HUES6 (cell line): Measurements from ENCODE around the gene CAPN13.

Experiments
- H3K27ac ChIP-seq: 2 replicates; pipeline ENCODE4 v1.7.0; 2013; ENCODE audit warnings: low read depth, mild to moderate bottlenecking, low read length, inconsistent platforms
- H3K27me3 ChIP-seq: 2 replicates; pipeline ENCODE4 v1.6.1; 2013; ENCODE audit warnings: low read length; ENCODE audit not compliant: control insufficient read depth, insufficient read depth
- H3K36me3 ChIP-seq: 2 replicates; pipeline ENCODE4 v1.6.1; 2013; ENCODE audit warnings: low read length; ENCODE audit not compliant: control insufficient read depth, insufficient read depth
- H3K4me1 ChIP-seq: 2 replicates; pipeline ENCODE4 v1.6.1; 2013; ENCODE audit warnings: low read length; ENCODE audit not compliant: control insufficient read depth, insufficient read depth
- H3K4me3 ChIP-seq: 2 replicates; pipeline ENCODE4 v1.5.1; 2013; ENCODE audit warnings: low read depth, low read length
- H3K9ac ChIP-seq: one replicate; pipeline ENCODE4 v1.6.1; 2013; ENCODE audit warnings: mild to moderate bottlenecking, low read length
- H3K9me3 ChIP-seq: 2 replicates; pipeline ENCODE4 v1.6.1; 2013; ENCODE audit warnings: low read depth, low read length; ENCODE audit not compliant: control insufficient read depth, insufficient read depth

The CAPN13 gene

DNA sequence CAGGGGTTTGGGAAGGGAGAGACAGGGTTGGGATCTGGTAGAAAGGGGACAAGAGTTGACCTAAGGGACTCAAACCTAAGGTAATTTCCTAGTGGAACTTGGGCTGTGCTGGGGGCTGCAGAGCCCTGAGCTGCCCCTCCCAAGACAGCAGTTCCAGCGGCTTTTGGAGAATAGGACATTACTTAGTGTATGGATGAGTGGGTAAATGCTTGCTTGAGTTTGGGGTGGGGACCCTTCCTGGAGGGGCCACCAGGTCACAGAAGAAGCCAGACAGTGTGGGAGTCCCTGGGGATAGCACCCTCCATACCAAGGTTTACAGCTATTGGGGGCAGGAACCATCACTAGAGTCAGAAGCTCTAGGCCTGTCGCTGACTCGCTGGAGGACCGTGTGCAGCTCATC lies 111.5 kb downstream of the CAPN13 start:
- Histone ChIP-seq H3K4me1 (no peaks in the 10 kb centered on the region), H3K4me3 (no peak overlapping the region), H3K9me3 (peaks cover 19% of the 10 kb centered on the region), H3K9ac (no peak overlapping the region), H3K27me3 (no peaks in the 10 kb centered on the region), H3K36me3 (no peaks in the 10 kb centered on the region), H3K27ac (no peak overlapping the region)

DNA sequence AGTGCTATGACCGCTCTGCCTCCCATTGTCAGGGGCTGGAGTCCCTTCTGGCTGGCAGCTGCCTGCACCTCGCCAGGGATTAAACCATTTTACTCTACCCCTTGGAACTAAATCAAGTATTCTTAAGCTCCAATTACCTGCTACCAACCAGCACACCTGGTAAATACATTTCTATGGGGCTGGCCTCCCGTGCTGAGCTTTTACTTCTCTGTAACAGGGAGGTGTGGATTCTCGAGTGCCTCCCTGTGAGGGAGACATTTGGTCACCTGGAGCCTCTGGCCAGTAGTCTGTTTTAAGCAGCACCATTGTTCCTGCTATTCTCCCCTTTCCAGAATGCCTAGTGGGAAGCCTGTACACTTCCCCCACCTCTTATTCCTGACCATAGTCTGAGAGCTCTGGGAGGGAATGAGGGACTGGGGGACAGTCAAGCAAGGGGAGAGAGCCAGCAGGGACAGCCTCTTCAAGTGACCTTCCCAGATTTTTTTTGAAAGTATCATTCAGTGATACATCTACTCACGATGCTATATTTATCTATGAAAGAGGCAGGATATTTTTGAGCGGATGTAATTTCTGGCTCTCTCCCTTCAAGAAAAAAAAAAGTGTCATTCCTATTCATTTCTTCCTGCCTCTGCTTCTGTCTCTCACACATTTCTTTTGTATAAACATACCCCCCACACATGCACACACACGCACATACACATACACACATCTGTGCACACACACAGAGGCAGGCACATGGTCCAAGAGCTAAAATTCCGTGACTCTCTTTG lies 112.8 kb downstream of the CAPN13 start:
- peaks cover 9% of the 10 kb centered on the region for H3K9me3 ChIP-seq
- no peak overlapping the region for H3K4me3 ChIP-seq
- no peak overlapping the region for H3K9ac ChIP-seq
- H3K27ac ChIP-seq: no peak overlapping the region
- no peaks in the 10 kb centered on the region for H3K27me3 ChIP-seq
- H3K36me3 ChIP-seq: no peaks in the 10 kb centered on the region
- H3K4me1 ChIP-seq: peaks cover 3% of the 10 kb centered on the region; the same call in 1 of the 2 replicates

DNA sequence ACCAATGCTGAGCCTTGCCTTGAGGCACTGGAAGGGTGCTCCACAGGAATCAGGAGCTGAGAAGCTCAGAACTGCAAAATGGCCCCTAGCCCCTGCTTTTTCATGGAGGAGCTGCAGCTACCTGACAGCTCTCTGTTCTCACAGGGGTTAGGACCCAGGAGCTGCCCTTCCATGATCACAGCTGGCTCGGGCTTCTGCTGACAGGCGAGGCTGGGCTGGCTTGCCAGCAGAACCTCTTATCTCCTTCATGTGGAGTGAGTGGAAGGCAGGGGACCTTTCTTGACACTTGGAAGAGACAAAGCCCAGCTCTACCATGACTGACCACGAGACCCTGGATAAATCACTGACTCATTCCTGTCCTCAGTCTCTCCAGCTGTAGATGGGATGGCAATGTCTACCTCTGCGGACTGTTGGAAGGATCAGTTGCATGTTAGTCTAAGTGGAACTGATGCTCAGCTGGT lies 113.4 kb downstream of the CAPN13 start:
- H3K36me3 ChIP-seq: no peaks in the 10 kb centered on the region
- no peak overlapping the region for H3K27ac ChIP-seq
- no peak overlapping the region for H3K9ac ChIP-seq
- H3K4me3 ChIP-seq: no peak overlapping the region
- H3K27me3 ChIP-seq: no peaks in the 10 kb centered on the region
- peaks cover 9% of the 10 kb centered on the region for H3K9me3 ChIP-seq
- peaks cover 9% of the 10 kb centered on the region; the same call in 1 of the 2 replicates for H3K4me1 ChIP-seq

DNA sequence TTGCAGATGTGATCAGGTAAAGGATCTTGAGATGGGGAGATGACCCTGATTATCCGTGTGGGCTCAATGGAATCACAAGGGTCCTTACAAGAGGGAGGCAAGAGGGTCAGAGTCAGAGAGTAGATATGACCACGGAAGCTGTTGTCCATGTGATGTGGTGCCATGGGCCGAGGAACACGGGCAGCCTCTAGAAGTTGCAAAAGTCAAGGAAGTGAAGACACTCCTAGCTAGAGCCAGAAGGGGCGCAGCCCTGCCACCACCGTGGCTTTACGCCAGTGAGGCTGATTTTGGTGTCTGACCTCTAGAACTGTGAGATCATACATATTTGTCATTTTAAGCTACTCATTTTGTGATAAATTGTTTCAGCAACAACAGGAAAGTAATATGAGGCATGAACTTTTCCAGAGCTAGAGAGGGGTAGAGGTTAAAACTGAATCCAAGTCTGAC lies 114.4 kb downstream of the CAPN13 start:
- no peaks in the 10 kb centered on the region for H3K27me3 ChIP-seq

DNA sequence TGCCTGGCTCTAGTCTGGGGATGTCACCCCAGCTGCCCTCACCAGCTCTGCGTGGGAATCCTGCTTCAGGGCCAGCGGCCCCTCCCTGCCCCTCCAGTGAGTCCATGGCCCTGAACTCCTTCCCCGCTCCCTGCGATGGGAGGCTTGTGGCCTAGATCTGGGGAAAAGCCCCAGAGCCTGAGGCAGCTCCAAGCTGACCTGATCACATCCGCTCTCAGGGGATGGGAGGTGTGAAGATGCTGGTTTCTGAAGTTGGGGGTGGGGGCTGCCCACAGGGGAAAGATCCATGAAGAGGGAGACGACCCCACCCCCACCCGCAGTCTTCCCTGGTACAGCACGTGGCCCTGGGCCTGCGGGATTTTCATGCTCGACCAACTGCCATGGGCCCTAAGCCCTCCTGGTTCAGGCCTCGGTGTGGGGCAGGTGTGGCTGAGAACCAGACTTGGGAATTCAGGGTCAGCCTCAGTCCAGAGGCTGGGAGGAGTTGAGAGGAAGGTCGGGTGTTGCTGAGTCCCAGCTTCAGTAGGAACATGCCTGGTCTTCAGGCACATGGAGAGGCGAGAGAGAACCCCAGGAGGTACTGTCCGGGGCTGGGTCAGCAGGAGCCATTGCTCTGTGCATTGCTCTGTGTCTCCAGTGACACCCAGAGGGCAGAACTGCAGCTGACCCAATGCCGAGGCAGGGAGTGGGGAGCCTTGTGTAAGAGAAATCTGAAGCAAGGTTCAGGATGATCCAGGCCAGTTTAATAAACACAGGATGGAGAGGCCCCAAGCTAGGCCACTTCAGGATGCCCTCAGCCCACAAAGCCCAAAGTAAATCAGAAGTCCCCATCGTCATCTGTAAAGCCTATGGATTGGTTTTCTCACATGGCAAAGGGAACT lies 115.1 kb downstream of the CAPN13 start:
- Histone ChIP-seq H3K9me3 (no peaks in the 10 kb centered on the region), H3K36me3 (no peaks in the 10 kb centered on the region), H3K4me3 (no peak overlapping the region), H3K4me1 (peaks cover 9% of the 10 kb centered on the region; the same call in 1 of the 2 replicates), H3K9ac (no peak overlapping the region), H3K27ac (no peak overlapping the region), H3K27me3 (no peaks in the 10 kb centered on the region)

More for the DNA sequence above, 114.4 kb downstream of the CAPN13 start:
- no peaks in the 10 kb centered on the region for H3K36me3 ChIP-seq
- peaks cover 9% of the 10 kb centered on the region; the same call in 1 of the 2 replicates for H3K4me1 ChIP-seq
- H3K27ac ChIP-seq: no peak overlapping the region
- peaks cover 6% of the 10 kb centered on the region for H3K9me3 ChIP-seq
- H3K4me3 ChIP-seq: no peak overlapping the region
- no peak overlapping the region for H3K9ac ChIP-seq

DNA sequence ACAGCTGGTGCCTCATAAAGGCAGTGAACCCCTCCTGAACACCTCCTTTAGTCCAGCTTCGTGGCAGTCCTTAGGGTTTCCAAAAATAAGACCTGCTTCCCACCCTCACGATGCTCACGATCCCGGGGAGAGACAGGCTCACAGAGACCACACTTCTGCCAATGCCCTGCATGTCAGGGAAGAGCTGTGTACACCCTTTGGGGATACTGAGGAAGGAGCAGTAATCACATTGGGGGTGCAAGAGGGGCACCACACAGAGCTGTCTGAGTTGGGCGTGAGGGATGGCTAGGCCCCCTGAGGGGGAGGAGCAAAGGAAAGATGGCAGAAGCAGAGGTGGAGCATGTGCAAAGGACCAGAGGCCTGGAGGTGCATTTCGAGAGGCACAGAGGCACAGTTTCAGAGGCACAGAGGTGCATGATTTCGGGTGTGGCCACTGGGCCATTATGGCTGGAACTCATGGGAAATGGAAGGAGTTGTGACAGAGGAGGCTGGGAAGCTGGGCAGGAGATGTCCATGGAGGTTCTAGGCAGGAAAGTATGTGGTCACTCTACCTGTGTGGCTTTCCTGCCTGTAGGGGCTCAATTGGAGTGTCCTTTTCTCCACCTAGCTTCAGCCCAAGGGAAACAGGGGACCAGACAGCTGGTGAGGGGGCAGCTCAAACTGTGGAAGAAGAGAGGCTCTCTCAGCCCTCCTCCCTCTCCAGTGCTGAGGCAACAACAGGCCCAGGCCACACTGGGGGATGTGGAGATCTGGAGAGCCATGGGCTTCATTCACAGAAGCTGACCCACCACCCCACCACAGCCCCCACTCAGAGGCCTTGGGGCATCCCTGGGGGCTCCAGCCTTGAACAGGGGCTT lies 115.9 kb downstream of the CAPN13 start:
- peaks cover 9% of the 10 kb centered on the region; the same call in 1 of the 2 replicates for H3K4me1 ChIP-seq
- H3K36me3 ChIP-seq: no peaks in the 10 kb centered on the region
- no peak overlapping the region for H3K27ac ChIP-seq
- no peak overlapping the region for H3K9ac ChIP-seq
- H3K27me3 ChIP-seq: no peaks in the 10 kb centered on the region
- no peaks in the 10 kb centered on the region for H3K9me3 ChIP-seq
- no peak overlapping the region for H3K4me3 ChIP-seq

DNA sequence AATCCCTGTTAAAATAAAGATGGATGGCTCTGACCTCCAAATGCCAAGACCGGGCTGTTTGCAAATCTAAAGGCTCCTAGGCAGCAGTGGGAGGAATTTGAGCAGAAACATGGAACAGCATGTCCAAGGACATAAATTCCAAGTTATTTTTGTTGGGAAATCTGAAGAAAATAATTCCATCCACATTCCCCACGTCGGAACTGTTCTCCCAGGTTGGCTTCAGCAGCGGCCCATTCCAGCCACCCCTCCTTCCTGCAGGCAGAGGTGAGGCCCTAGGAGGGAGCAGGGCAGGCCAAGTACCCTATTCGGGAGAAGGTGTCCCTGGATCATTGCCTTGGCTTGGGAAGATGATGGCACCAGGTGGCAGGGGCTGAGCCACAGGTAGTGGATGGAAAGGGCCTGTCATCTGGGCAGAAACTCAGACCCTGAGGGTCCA lies 117.1 kb downstream of the CAPN13 start:
- Histone ChIP-seq H3K4me1 (peaks cover 13% of the 10 kb centered on the region; the same call in 1 of the 2 replicates), H3K9me3 (no peaks in the 10 kb centered on the region), H3K9ac (no peak overlapping the region), H3K27me3 (no peaks in the 10 kb centered on the region), H3K27ac (no peak overlapping the region), H3K36me3 (no peaks in the 10 kb centered on the region), H3K4me3 (no peak overlapping the region)

DNA sequence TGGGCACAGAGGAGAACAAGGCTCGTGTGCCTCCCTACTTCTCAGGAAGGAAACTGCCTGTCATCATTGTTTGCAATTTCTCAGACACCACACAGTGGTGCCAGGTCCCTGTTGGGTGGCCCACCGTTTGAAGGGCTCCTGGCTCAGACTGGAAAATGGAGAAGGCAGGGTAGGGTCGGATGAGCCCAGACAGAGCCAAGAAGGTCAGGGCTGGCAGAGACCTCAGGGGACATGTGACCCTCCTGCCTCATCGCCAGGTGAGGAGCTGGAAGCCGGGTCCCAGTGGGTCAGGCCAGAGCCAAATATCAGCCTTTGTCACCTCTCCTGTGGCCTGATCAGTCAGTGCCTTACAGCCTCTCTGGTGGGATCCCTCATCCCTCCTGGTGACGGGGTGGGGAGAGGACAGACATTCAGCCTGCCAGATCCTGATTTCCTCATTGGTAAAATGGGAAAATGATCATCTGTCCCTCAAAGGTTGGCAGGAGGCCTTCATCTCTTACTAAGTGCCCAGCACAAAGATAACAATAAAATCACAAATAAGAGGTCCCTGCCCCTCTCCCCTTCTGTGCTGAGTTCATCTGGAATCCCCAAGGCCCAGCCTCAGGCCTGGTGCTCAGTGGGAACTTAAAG lies 117.6 kb downstream of the CAPN13 start:
- Histone ChIP-seq H3K9me3 (no peaks in the 10 kb centered on the region), H3K27me3 (no peaks in the 10 kb centered on the region), H3K4me3 (no peak overlapping the region), H3K9ac (no peak overlapping the region), H3K4me1 (peaks cover 13% of the 10 kb centered on the region; the same call in 1 of the 2 replicates), H3K27ac (no peak overlapping the region), H3K36me3 (no peaks in the 10 kb centered on the region)

DNA sequence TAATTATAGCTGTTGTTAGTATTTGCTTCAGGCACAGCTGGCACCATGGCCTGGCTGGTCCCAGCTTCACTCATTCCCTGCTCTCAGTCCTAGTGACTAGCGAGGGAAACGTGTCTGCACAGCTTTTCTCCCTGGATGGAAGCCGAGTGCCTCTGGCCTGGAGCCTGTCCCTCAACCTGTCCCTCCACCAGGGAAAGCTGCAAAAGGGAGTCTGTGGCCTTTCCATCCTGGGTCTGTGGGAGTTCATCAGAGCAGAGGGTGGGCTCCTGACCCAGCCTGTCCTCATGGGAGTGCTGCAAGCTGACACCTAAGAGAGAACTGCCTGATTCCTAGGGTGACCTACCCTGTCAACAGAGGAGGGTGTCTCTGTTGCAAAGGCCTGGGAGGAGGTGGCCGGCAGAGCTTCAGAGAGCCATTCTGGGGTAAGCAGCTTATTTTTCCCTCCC lies 118.3 kb downstream of the CAPN13 start:
- H3K27ac ChIP-seq: no peak overlapping the region
- H3K9ac ChIP-seq: no peak overlapping the region
- no peaks in the 10 kb centered on the region for H3K27me3 ChIP-seq
- no peaks in the 10 kb centered on the region for H3K9me3 ChIP-seq
- H3K4me3 ChIP-seq: no peak overlapping the region
- H3K36me3 ChIP-seq: no peaks in the 10 kb centered on the region
- peaks cover 13% of the 10 kb centered on the region; the same call in 1 of the 2 replicates for H3K4me1 ChIP-seq

DNA sequence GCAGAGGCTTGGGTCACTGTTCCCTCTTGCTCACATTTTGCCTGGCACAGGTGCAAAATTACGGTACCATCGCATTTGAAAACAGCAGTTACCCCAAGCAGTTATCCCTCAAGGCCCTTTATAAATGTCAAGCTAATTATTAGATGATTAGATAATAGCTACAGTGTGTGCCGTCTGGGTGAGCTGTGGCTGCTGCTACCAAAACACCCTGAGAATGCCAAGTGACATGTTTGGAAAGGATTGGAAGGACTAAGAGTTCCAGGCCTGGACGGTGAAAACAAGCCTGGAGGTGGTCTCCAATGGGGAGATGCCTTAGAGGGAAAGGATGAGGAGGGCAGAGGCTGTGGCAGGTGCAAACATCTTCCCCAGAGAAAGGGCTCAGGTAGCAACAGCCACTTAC lies 120.6 kb downstream of the CAPN13 start:
- no peaks in the 10 kb centered on the region for H3K27me3 ChIP-seq
- no peak overlapping the region for H3K9ac ChIP-seq
- H3K27ac ChIP-seq: no peak overlapping the region
- H3K4me1 ChIP-seq: peaks cover 13% of the 10 kb centered on the region; the same call in 1 of the 2 replicates
- no peaks in the 10 kb centered on the region for H3K36me3 ChIP-seq
- H3K9me3 ChIP-seq: no peaks in the 10 kb centered on the region
- no peak overlapping the region for H3K4me3 ChIP-seq
